GM12864 (cell line): ENCODE results near the gene PDHA1.

Experiments
- DNase-seq: peaks from one replicate; pipeline ENCODE4 v3.0.0-alpha.2; 2011; ENCODE audit warnings: low read depth
- H3K4me3 ChIP-seq: 2 replicates; pipeline ENCODE4 v1.5.1; 2011; ENCODE audit warnings: mild to moderate bottlenecking, low read depth, low read length, control low read depth
- CTCF ChIP-seq: IDR thresholded peaks from 2 replicates; pipeline ENCODE4 v1.5.1; 2011; ENCODE audit warnings: low read depth, mild to moderate bottlenecking, moderate library complexity, low read length, control low read depth, inconsistent platforms; ENCODE audit errors: missing control alignments

Gene PDHA1

GRCh38 chrX:19388064-19388679 is 44.4 kb downstream of the PDHA1 start:
- DNase-seq = no peak
- no peak for TF ChIP-seq CTCF
- H3K4me3 ChIP-seq = no peak overlapping the region

- no peak overlapping the region for H3K4me3 ChIP-seq
- no peak for TF ChIP-seq CTCF
- DNase-seq = no peak
Measured at GRCh38 chrX:19388741-19389140, 45.0 kb downstream of the PDHA1 start.

- no peak for TF ChIP-seq CTCF
- no peak for DNase-seq
- no peak overlapping the region for H3K4me3 ChIP-seq
Measured at GRCh38 chrX:19389227-19389845, 45.6 kb downstream of the PDHA1 start.

GRCh38 chrX:19392078-19392477 is 48.4 kb downstream of the PDHA1 start:
- DNase-seq = no peak
- TF ChIP-seq CTCF = no peak
- H3K4me3 ChIP-seq = no peak overlapping the region

- TF ChIP-seq CTCF = no peak
- no peak overlapping the region for H3K4me3 ChIP-seq
- DNase-seq = no peak
Measured at GRCh38 chrX:19392703-19393102, 49.0 kb downstream of the PDHA1 start.

GRCh38 chrX:19403696-19404095 is 60.0 kb downstream of the PDHA1 start:
- no peak for DNase-seq
- no peak for TF ChIP-seq CTCF
- H3K4me3 ChIP-seq = no peak overlapping the region

GRCh38 chrX:19410259-19410658 is 66.5 kb downstream of the PDHA1 start:
- TF ChIP-seq CTCF = no peak
- H3K4me3 ChIP-seq = no peak overlapping the region
- DNase-seq = no peak
